Measurements from ENCODE around the gene CCNY. TPM values are rescaled to one million over a fixed set of nuclear protein-coding genes. Genes with fewer than 3 reads are reported as not detected.

The CCNY gene
- total and polyA plus RNA-seq, 8 donors = 5.8 to 99.6 (median 37.7) TPM

- Histone ChIP-seq H3K27me3 (no peaks in the 10 kb centered on the region), H3K4me1 (peaks cover 44 to 79% (median 61%) of the 10 kb centered on the region in 4 donors), H3K4me3 (no peak overlapping the region), H3K27ac (peak overlapping the region in 1 of 5 donors; percentile 39), H3K36me3 (no peaks in the 10 kb centered on the region), H3K9me3 (no peaks in the 10 kb centered on the region)
- 57 to 83% (median 60%) methylated on average over 1 of the region's 1 CpG for WGBS, 5 donors
- TF ChIP-seq POLR2A (IDR thresholded peaks at IDR 0.05) = no peak
- no peak for TF ChIP-seq CTCF (IDR thresholded peaks at IDR 0.05)
- TF ChIP-seq EP300 (IDR thresholded peaks at IDR 0.05) = no peak
- TF ChIP-seq POLR2AphosphoS5 (IDR thresholded peaks at IDR 0.05) = no peak
- no peak for DNase-seq
- intact Hi-C loops (cut with DNase I; ENCODE audit: low total_unique reads) = no loop called here
These were observed 89.3 kb downstream of the CCNY start for GRCh38 chr10:35425595-35425994.

- peaks cover 33 to 68% (median 52%) of the 10 kb centered on the region in 4 donors for H3K4me1 ChIP-seq
- no peak overlapping the region for H3K27ac ChIP-seq
- H3K36me3 ChIP-seq = no peaks in the 10 kb centered on the region
- no peaks in the 10 kb centered on the region for H3K27me3 ChIP-seq
- TF ChIP-seq EP300 (IDR thresholded peaks at IDR 0.05) (no peak), POLR2A (IDR thresholded peaks at IDR 0.05) (no peak), POLR2AphosphoS5 (IDR thresholded peaks at IDR 0.05) (no peak), CTCF (IDR thresholded peaks at IDR 0.05) (no peak)
- H3K9me3 ChIP-seq = no peaks in the 10 kb centered on the region
- intact Hi-C loops (cut with DNase I; ENCODE audit: low total_unique reads) = no loop called here
- DNase-seq = no peak
- no peak overlapping the region for H3K4me3 ChIP-seq
These were observed 90.3 kb downstream of the CCNY start for GRCh38 chr10:35426657-35427056.

- intact Hi-C loops (cut with DNase I; ENCODE audit: low total_unique reads) = no loop called here
- no peaks in the 10 kb centered on the region for H3K27me3 ChIP-seq
- H3K4me1 ChIP-seq = peaks cover 25 to 60% (median 46%) of the 10 kb centered on the region in 4 donors
- no peaks in the 10 kb centered on the region for H3K9me3 ChIP-seq
- H3K27ac ChIP-seq = no peak overlapping the region
- H3K4me3 ChIP-seq = no peak overlapping the region
- no peaks in the 10 kb centered on the region for H3K36me3 ChIP-seq
- WGBS, 5 donors = 22 to 56% (median 24%) methylated on average over 1 of the region's 1 CpG
- TF ChIP-seq CTCF (IDR thresholded peaks at IDR 0.05) (no peak), EP300 (IDR thresholded peaks at IDR 0.05) (no peak), POLR2A (IDR thresholded peaks at IDR 0.05) (no peak), POLR2AphosphoS5 (IDR thresholded peaks at IDR 0.05) (no peak)
- no peak for DNase-seq
These were observed 91.2 kb downstream of the CCNY start for GRCh38 chr10:35427543-35427942.

- Histone ChIP-seq H3K9me3 (no peaks in the 10 kb centered on the region), H3K4me3 (no peak overlapping the region), H3K27ac (no peak overlapping the region), H3K36me3 (no peaks in the 10 kb centered on the region), H3K4me1 (peaks cover 25 to 60% (median 41%) of the 10 kb centered on the region in 4 donors), H3K27me3 (no peaks in the 10 kb centered on the region)
- intact Hi-C loops (cut with DNase I; ENCODE audit: low total_unique reads) = no loop called here
- WGBS, 5 donors = 85 to 96% (median 91%) methylated on average over 1 of the region's 1 CpG
- TF ChIP-seq CTCF (IDR thresholded peaks at IDR 0.05) (no peak), POLR2A (IDR thresholded peaks at IDR 0.05) (no peak), EP300 (IDR thresholded peaks at IDR 0.05) (no peak), POLR2AphosphoS5 (IDR thresholded peaks at IDR 0.05) (no peak)
- no peak for DNase-seq
These were observed 92.2 kb downstream of the CCNY start for GRCh38 chr10:35428521-35428920.
